ENCODE data around the gene CHKA. TPM values are rescaled to one million over a fixed set of nuclear protein-coding genes. Genes with fewer than 3 reads are reported as not detected.

The CHKA gene
- total RNA-seq, 1 donor from 2014 or later: 60.4 TPM

GRCh38 chr11:68071281-68072048 lies 49.7 kb downstream of the CHKA start:
- no peak for DNase-seq (ENCODE audit: low spot score, unreplicated experiment)
- Mint-ChIP-seq H3K27ac (no peak overlapping the region), H3K9me3 (ENCODE audit: low read depth) (no peaks in the 10 kb centered on the region), H3K4me3 (ENCODE audit: low read depth) (no peak overlapping the region), H3K4me1 (ENCODE audit: low read depth) (no peaks in the 10 kb centered on the region), H3K36me3 (ENCODE audit: insufficient read depth) (peaks cover 17% of the 10 kb centered on the region), H3K27me3 (no peaks in the 10 kb centered on the region)
- no peak for TF ChIP-seq CTCF (IDR thresholded peaks at IDR 0.05; ENCODE audit: unreplicated experiment)

GRCh38 chr11:68067991-68068390 lies 53.2 kb downstream of the CHKA start:
- Mint-ChIP-seq H3K27ac (no peak overlapping the region), H3K27me3 (no peaks in the 10 kb centered on the region), H3K9me3 (ENCODE audit: low read depth) (no peaks in the 10 kb centered on the region), H3K4me1 (ENCODE audit: low read depth) (no peaks in the 10 kb centered on the region), H3K4me3 (ENCODE audit: low read depth) (no peak overlapping the region), H3K36me3 (ENCODE audit: insufficient read depth) (peaks cover 30% of the 10 kb centered on the region)
- no peak for DNase-seq (ENCODE audit: low spot score, unreplicated experiment)
- TF ChIP-seq CTCF (IDR thresholded peaks at IDR 0.05; ENCODE audit: unreplicated experiment): no peak

DNA sequence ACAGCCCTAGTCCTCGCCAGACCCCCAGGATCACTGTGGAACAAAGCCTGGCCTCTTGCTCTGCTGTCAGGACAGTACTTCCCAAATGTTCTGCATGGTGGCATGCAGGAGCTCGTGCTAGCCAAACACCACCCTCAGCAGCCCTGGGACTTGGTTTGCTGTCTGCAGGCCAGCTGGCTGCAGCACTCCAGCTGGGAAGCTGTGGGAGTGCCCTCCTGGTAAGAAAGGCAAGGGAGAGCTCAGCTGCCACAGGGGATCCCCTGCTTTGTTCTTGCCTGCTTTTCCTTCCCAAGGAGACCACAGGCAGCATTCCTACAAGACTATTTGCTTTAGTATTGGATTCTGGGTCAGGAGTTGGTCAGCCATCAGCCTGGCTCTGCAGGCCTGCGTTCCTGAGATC lies 54.4 kb downstream of the CHKA start:
- no peak overlapping the region for H3K4me3 Mint-ChIP-seq (ENCODE audit: low read depth)
- H3K9me3 Mint-ChIP-seq (ENCODE audit: low read depth): no peaks in the 10 kb centered on the region
- no peaks in the 10 kb centered on the region for H3K4me1 Mint-ChIP-seq (ENCODE audit: low read depth)
- no peak for DNase-seq (ENCODE audit: low spot score, unreplicated experiment)
- peaks cover 32% of the 10 kb centered on the region for H3K36me3 Mint-ChIP-seq (ENCODE audit: insufficient read depth)
- no peak for TF ChIP-seq CTCF (IDR thresholded peaks at IDR 0.05; ENCODE audit: unreplicated experiment)
- no peak overlapping the region for H3K27ac Mint-ChIP-seq
- no peaks in the 10 kb centered on the region for H3K27me3 Mint-ChIP-seq

DNA sequence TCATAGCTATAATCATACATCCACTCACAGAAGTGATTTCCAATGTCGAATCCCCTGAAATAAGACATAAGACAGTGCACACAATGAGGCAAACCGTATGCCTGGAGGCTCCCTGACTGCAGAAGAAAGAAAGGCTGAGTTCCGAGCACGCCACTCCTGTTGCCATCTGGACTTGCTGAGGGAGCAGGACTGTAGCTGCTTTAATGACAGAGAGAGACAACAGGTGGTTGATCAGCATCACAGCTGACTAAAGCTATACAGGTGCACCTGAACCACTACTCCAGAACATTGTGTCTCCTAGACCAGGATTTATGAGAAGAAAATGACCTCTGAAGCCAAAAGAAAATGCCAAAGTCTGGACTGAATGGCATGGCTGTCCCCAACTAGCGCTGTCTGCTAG lies 55.3 kb downstream of the CHKA start:
- Mint-ChIP-seq H3K9me3 (ENCODE audit: low read depth) (no peaks in the 10 kb centered on the region), H3K4me1 (ENCODE audit: low read depth) (no peaks in the 10 kb centered on the region), H3K27me3 (no peaks in the 10 kb centered on the region), H3K27ac (no peak overlapping the region), H3K36me3 (ENCODE audit: insufficient read depth) (peaks cover 31% of the 10 kb centered on the region), H3K4me3 (ENCODE audit: low read depth) (no peak overlapping the region)
- no peak for DNase-seq (ENCODE audit: low spot score, unreplicated experiment)
- TF ChIP-seq CTCF (IDR thresholded peaks at IDR 0.05; ENCODE audit: unreplicated experiment): no peak

GRCh38 chr11:68064926-68065325 lies 56.3 kb downstream of the CHKA start:
- H3K9me3 Mint-ChIP-seq (ENCODE audit: low read depth): no peaks in the 10 kb centered on the region
- no peak for DNase-seq (ENCODE audit: low spot score, unreplicated experiment)
- no peaks in the 10 kb centered on the region for H3K4me1 Mint-ChIP-seq (ENCODE audit: low read depth)
- no peak for TF ChIP-seq CTCF (IDR thresholded peaks at IDR 0.05; ENCODE audit: unreplicated experiment)
- H3K27me3 Mint-ChIP-seq: no peaks in the 10 kb centered on the region
- H3K36me3 Mint-ChIP-seq (ENCODE audit: insufficient read depth): peaks cover 29% of the 10 kb centered on the region
- no peak overlapping the region for H3K4me3 Mint-ChIP-seq (ENCODE audit: low read depth)
- H3K27ac Mint-ChIP-seq: no peak overlapping the region
